ENCODE results near the gene GZF1.

GZF1 gene

DNA sequence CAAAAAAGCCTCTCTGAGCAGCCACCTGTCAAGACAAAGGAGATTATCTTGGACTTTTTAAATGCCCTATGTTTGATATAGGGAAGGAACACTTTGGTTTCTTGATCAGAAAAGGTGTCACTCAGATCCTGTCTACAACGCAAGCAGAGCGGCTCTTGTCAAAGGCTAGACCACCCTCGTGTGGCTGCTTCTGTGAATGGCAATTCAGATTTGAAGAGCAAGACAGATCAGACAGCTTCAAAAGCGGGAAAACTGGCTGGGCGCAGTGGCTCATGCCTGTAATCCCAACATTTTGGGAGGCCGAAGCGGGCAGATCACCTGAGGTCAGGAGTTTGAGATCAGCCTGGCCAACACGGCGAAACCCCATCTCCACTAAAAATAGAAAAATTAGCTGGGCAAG, 21.5 kb upstream of the GZF1 start:
- TF ChIP-seq, protein P1, sequence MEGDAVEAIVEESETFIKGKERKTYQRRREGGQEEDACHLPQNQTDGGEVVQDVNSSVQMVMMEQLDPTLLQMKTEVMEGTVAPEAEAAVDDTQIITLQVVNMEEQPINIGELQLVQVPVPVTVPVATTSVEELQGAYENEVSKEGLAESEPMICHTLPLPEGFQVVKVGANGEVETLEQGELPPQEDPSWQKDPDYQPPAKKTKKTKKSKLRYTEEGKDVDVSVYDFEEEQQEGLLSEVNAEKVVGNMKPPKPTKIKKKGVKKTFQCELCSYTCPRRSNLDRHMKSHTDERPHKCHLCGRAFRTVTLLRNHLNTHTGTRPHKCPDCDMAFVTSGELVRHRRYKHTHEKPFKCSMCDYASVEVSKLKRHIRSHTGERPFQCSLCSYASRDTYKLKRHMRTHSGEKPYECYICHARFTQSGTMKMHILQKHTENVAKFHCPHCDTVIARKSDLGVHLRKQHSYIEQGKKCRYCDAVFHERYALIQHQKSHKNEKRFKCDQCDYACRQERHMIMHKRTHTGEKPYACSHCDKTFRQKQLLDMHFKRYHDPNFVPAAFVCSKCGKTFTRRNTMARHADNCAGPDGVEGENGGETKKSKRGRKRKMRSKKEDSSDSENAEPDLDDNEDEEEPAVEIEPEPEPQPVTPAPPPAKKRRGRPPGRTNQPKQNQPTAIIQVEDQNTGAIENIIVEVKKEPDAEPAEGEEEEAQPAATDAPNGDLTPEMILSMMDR (IDR thresholded peaks at IDR 0.05; ENCODE audit: poor library complexity, severe bottlenecking), result peak; percentile 88
- H3K27ac ChIP-seq (ENCODE audit: poor library complexity, severe bottlenecking), result no peak overlapping the region
- no peak overlapping the region for H3K4me3 ChIP-seq (ENCODE audit: severe bottlenecking)
- H3K9me3 ChIP-seq (ENCODE audit: severe bottlenecking), result no peaks in the 10 kb centered on the region
- H3K27me3 ChIP-seq (ENCODE audit: insufficient read depth, poor library complexity, severe bottlenecking), result no peaks in the 10 kb centered on the region
- DNase-seq (ENCODE audit: low spot score) (no peak), ATAC-seq (ENCODE audit: low read depth) (peak; percentile 89)
- no peaks in the 10 kb centered on the region for H3K36me3 ChIP-seq (ENCODE audit: low read depth)
- H3K4me1 ChIP-seq (ENCODE audit: insufficient read depth, poor library complexity, severe bottlenecking), result no peaks in the 10 kb centered on the region

GRCh38 chr20:23341073-23341472, 20.9 kb upstream of the GZF1 start:
- H3K27ac ChIP-seq (ENCODE audit: poor library complexity, severe bottlenecking), result no peak overlapping the region
- H3K9me3 ChIP-seq (ENCODE audit: severe bottlenecking), result no peaks in the 10 kb centered on the region
- H3K4me1 ChIP-seq (ENCODE audit: insufficient read depth, poor library complexity, severe bottlenecking), result no peaks in the 10 kb centered on the region
- TF ChIP-seq, protein P1 (IDR thresholded peaks at IDR 0.05; ENCODE audit: poor library complexity, severe bottlenecking), result no peak
- no peaks in the 10 kb centered on the region for H3K27me3 ChIP-seq (ENCODE audit: insufficient read depth, poor library complexity, severe bottlenecking)
- no peak for ATAC-seq (ENCODE audit: low read depth)
- H3K4me3 ChIP-seq (ENCODE audit: severe bottlenecking), result no peak overlapping the region
- H3K36me3 ChIP-seq (ENCODE audit: low read depth), result no peaks in the 10 kb centered on the region
- no peak for DNase-seq (ENCODE audit: low spot score)

DNA sequence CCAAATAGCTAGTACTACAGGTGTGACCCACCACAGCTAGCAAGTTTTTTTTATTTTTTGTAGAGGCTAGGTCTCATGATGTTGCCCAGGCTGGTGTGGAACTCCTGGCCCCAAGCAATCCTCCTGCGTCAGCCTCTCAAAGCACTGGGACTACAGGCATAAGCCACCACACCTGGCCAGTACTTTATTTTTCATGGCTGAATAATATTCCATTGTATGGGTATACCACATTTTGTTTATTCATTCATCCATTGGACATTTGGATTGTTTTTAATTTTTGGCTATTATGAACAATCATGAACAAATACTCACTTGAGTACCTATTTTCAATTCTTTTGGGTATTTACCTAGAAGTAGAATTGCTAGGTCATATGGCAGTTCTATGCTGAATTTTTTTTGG, 18.4 kb upstream of the GZF1 start:
- ATAC-seq (ENCODE audit: low read depth) (no peak), DNase-seq (ENCODE audit: low spot score) (no peak)
- H3K4me3 ChIP-seq (ENCODE audit: severe bottlenecking), result no peak overlapping the region
- TF ChIP-seq, protein P1 (IDR thresholded peaks at IDR 0.05; ENCODE audit: poor library complexity, severe bottlenecking), result no peak
- H3K27ac ChIP-seq (ENCODE audit: poor library complexity, severe bottlenecking), result no peak overlapping the region
- no peaks in the 10 kb centered on the region for H3K9me3 ChIP-seq (ENCODE audit: severe bottlenecking)
- no peaks in the 10 kb centered on the region for H3K4me1 ChIP-seq (ENCODE audit: insufficient read depth, poor library complexity, severe bottlenecking)
- no peaks in the 10 kb centered on the region for H3K27me3 ChIP-seq (ENCODE audit: insufficient read depth, poor library complexity, severe bottlenecking)
- H3K36me3 ChIP-seq (ENCODE audit: low read depth), result no peaks in the 10 kb centered on the region

- ATAC-seq (ENCODE audit: low read depth) (no peak), DNase-seq (ENCODE audit: low spot score) (no peak)
- Histone ChIP-seq H3K27ac (ENCODE audit: poor library complexity, severe bottlenecking) (no peak overlapping the region), H3K36me3 (ENCODE audit: low read depth) (no peaks in the 10 kb centered on the region), H3K4me3 (ENCODE audit: severe bottlenecking) (no peak overlapping the region), H3K9me3 (ENCODE audit: severe bottlenecking) (no peaks in the 10 kb centered on the region), H3K27me3 (ENCODE audit: insufficient read depth, poor library complexity, severe bottlenecking) (no peaks in the 10 kb centered on the region), H3K4me1 (ENCODE audit: insufficient read depth, poor library complexity, severe bottlenecking) (peaks cover 5% of the 10 kb centered on the region)
- TF ChIP-seq, protein P1 (IDR thresholded peaks at IDR 0.05; ENCODE audit: poor library complexity, severe bottlenecking), result no peak
These were observed 17.6 kb upstream of the GZF1 start for GRCh38 chr20:23344336-23344735.

DNA sequence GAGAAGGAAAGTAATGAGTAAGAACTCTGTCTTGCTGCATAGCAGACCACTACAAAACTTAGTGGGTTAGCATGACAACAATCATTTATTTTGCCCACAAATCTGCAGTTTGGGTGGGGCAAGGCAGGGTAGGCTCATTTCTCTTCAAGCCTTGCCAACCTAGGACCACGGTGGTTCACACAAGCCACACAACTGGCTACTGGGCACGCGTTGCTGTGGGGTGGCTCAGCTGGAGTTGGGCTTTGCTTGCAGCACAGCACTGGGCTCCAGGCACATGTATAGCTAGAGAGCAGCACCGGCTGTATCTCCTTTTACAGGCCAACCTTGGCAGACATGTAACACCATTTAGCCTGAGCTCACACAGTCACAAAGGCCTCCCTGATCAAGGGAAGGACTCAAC, 16.0 kb upstream of the GZF1 start:
- Histone ChIP-seq H3K9me3 (ENCODE audit: severe bottlenecking) (no peaks in the 10 kb centered on the region), H3K36me3 (ENCODE audit: low read depth) (no peaks in the 10 kb centered on the region), H3K27ac (ENCODE audit: poor library complexity, severe bottlenecking) (no peak overlapping the region), H3K4me3 (ENCODE audit: severe bottlenecking) (no peak overlapping the region), H3K27me3 (ENCODE audit: insufficient read depth, poor library complexity, severe bottlenecking) (no peaks in the 10 kb centered on the region), H3K4me1 (ENCODE audit: insufficient read depth, poor library complexity, severe bottlenecking) (peaks cover 6% of the 10 kb centered on the region)
- TF ChIP-seq, protein P1 (IDR thresholded peaks at IDR 0.05; ENCODE audit: poor library complexity, severe bottlenecking), result no peak
- ATAC-seq (ENCODE audit: low read depth), result no peak
- DNase-seq (ENCODE audit: low spot score), result no peak

All from RWPE2 (cell line).